ENCODE measurements around the gene MTMR6. TPM values are rescaled to one million over a fixed set of nuclear protein-coding genes. Genes with fewer than 3 reads are reported as not detected.

MTMR6 gene
- total and polyA plus RNA-seq, 12 donors, result 4.0 to 19.5 (median 17.4) TPM

DNA sequence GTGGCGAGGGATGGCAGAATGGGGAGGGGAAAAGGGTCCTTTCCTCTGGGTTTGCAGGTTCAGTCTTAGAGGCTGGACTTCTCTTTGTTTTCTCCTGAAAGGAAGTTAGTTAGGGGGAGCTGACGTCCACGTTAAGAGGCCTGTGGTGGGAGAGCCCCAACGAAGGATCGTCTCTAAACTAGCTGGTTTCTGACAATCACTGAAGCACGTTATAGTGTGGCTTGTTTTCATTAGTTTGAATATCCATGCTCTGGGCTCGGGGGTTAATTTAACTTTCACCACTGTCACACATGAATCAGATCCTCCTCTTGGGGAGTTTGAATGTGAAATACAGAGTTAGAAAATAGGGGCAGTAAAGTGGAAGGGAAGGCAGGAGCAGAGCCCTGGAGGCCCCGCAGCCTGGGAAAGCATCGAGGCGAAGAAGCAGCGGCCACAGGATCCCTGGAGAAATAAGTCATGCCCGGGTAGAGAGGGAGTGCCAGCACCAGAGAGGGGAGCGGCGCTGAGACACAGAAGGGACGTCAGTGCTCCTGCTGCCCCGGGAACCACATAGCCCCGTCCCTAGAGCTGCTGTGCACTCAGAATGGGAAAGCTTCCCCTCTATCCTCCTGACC, 84.1 kb downstream of the MTMR6 start:
- TF ChIP-seq, protein P1, sequence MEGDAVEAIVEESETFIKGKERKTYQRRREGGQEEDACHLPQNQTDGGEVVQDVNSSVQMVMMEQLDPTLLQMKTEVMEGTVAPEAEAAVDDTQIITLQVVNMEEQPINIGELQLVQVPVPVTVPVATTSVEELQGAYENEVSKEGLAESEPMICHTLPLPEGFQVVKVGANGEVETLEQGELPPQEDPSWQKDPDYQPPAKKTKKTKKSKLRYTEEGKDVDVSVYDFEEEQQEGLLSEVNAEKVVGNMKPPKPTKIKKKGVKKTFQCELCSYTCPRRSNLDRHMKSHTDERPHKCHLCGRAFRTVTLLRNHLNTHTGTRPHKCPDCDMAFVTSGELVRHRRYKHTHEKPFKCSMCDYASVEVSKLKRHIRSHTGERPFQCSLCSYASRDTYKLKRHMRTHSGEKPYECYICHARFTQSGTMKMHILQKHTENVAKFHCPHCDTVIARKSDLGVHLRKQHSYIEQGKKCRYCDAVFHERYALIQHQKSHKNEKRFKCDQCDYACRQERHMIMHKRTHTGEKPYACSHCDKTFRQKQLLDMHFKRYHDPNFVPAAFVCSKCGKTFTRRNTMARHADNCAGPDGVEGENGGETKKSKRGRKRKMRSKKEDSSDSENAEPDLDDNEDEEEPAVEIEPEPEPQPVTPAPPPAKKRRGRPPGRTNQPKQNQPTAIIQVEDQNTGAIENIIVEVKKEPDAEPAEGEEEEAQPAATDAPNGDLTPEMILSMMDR (IDR thresholded peaks at IDR 0.05), result no peak
- H3K36me3 ChIP-seq, result no peaks in the 10 kb centered on the region
- 36 to 40% methylated on average over 17 of the region's 17 CpGs for WGBS, 2 donors

DNA sequence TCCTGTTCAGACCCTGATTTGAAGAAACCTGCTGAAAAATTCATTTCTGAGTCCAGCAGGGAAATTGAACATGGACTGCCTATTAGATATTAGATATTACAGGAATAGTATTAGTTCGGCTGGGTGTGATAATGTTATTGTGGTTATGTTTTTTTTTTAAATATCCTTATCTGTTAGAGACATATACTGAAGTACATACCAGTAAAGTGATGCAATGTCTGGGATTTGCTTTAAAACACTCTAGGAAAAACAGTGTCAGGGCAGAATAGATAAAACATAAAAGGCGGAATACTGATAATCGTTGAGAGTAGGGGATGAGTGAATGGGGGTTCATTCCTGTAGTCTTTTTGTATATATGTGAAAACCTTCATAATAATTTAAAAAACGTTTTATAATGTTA, 86.5 kb downstream of the MTMR6 start:
- DNase-seq (no peak), ATAC-seq (no peak)
- Histone ChIP-seq H3K9me3 (no peaks in the 10 kb centered on the region), H3K4me3 (no peak overlapping the region), H3K27ac (no peak overlapping the region), H3K36me3 (no peaks in the 10 kb centered on the region), H3K4me1 (no peaks in the 10 kb centered on the region), H3K27me3 (peaks cover 0 to 23% (median 9%) of the 10 kb centered on the region in 7 donors)
- intact Hi-C loops (cut with DNase I), result no loop called here
- TF ChIP-seq, protein P1 (IDR thresholded peaks at IDR 0.05), result no peak
- 40 to 44% methylated on average over 4 of the region's 4 CpGs for WGBS, 2 donors

More for the DNA sequence above, 84.1 kb downstream of the MTMR6 start:
- H3K27ac ChIP-seq, result no peak overlapping the region
- intact Hi-C loops (cut with DNase I), result no loop called here
- no peaks in the 10 kb centered on the region for H3K4me1 ChIP-seq
- no peaks in the 10 kb centered on the region for H3K9me3 ChIP-seq
- DNase-seq (no peak), ATAC-seq (no peak)
- no peak overlapping the region for H3K4me3 ChIP-seq
- H3K27me3 ChIP-seq, result peaks cover 0 to 23% (median 9%) of the 10 kb centered on the region in 7 donors

DNA sequence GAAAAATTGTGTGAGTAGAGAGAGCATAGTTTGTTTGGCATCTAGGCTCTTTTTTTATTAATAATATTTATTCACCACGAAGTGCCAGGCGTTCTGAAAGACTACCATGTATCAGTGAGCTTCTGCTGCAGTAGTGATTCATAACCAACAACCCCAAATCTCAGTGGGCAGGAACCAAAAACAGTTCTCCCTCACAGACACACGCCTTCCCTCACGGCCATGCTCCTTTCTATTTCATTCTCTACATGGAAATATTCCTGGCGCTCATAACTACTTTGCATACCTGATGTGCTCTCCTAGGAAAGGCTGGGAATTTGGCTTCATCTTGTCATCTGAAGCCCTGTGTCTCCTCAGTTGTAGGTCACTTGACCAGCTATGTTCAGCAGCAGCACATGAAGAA, 88.6 kb downstream of the MTMR6 start:
- ATAC-seq (no peak), DNase-seq (no peak)
- TF ChIP-seq, protein P1 (IDR thresholded peaks at IDR 0.05), result no peak
- no peaks in the 10 kb centered on the region for H3K4me1 ChIP-seq
- H3K4me3 ChIP-seq, result no peak overlapping the region
- intact Hi-C loops (cut with DNase I), result no loop called here
- WGBS, 2 donors, result 79 to 84% methylated on average over 5 of the region's 5 CpGs
- no peaks in the 10 kb centered on the region for H3K36me3 ChIP-seq
- H3K9me3 ChIP-seq, result peaks cover 0 to 5% (median 0%) of the 10 kb centered on the region in 11 donors
- no peak overlapping the region for H3K27ac ChIP-seq
- H3K27me3 ChIP-seq, result peaks cover 0 to 27% (median 9%) of the 10 kb centered on the region in 7 donors

DNA sequence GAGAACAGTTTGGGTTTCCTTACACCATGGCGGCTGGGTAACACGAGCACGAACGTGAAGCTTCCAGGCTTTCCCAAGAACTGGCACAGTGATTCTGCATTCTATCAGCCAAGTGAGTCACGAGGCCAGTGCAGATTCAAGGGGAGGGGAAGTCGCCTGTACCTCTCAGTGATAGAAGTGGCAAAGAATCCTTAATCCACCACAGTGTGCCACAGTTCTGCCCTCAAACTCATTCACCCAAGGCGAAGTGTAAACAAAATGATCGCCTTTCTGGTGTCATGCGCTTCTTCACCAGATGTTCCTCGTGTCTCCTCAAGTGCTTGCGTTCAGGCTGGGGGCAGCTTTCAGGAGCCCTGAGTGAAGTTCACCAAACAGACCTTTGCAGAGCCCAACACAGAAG, 90.3 kb downstream of the MTMR6 start:
- intact Hi-C loops (cut with DNase I), result no loop called here
- Histone ChIP-seq H3K27ac (no peak overlapping the region), H3K4me3 (no peak overlapping the region), H3K4me1 (no peaks in the 10 kb centered on the region), H3K36me3 (no peaks in the 10 kb centered on the region), H3K9me3 (peaks cover 0 to 5% (median 0%) of the 10 kb centered on the region in 11 donors), H3K27me3 (peaks cover 0 to 28% (median 10%) of the 10 kb centered on the region in 7 donors)
- 87% methylated on average over 11 of the region's 11 CpGs for WGBS, 2 donors
- DNase-seq (no peak), ATAC-seq (no peak)
- TF ChIP-seq, protein P1 (IDR thresholded peaks at IDR 0.05), result no peak

Other genes starting within 250 kb of the MTMR6 start
- gene PABPC3, start 191.4 kb downstream of the MTMR6 start, total RNA-seq, result under 1 TPM in 2 of 10 donors, not detected in 8; 0.09 to 0.10 TPM
- gene PABPC3, start 191.4 kb downstream of the MTMR6 start, polyA plus RNA-seq, result under 1 TPM in 1 of 2 donors, not detected in 1; 0.06 TPM
- not detected for gene AMER2, start 115.2 kb downstream of the MTMR6 start, total RNA-seq
- not detected for gene AMER2, start 115.2 kb downstream of the MTMR6 start, polyA plus RNA-seq
- gene NUP58, start 14.1 kb upstream of the MTMR6 start, total RNA-seq, result 10 to 100 TPM; 21.2 to 29.5 (median 26.5) TPM
- gene NUP58, start 14.1 kb upstream of the MTMR6 start, polyA plus RNA-seq, result 10 to 100 TPM in 1 of 2 donors, 1 to 10 TPM in 1; 8.9 to 10.9 TPM
- gene ATP8A2, start 84.5 kb upstream of the MTMR6 start, total RNA-seq, result under 1 TPM in 7 of 10 donors, not detected in 3; 0.05 to 0.18 (median 0.11) TPM
- under 1 TPM; under 0.01 to 0.01 TPM for gene ATP8A2, start 84.5 kb upstream of the MTMR6 start, polyA plus RNA-seq